Raji (cell line): ENCODE data around the gene KRTAP19-1.

Experiments used
- POLR2A ChIP-seq: IDR thresholded peaks from 2 replicates; pipeline ENCODE4 v1.6.1; 2011; ENCODE audit warnings: low read depth, low read length, control low read depth; ENCODE audit not compliant: insufficient read depth

KRTAP19-1 gene

GRCh38 chr21:30443226-30443625, 36.9 kb downstream of the KRTAP19-1 start:
- no peak for TF ChIP-seq POLR2A

DNA sequence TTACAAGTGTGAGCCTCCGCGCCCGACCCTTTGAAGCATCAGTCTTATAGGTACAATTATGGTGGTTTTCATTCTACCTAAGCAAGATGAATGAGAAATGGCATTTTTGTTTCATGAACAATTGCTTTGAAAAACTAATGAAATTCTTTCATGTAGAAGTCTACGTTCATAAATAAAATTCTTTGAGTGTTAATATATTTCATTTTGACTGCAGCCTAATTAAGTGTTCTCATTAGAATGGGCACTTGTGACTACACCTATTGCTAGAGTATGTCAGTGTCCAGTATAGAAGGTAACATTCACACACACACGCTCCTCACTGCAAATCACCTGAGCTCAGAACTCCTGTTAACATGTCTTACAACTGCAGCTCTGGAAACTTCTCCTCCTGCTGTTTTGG, 40.2 kb downstream of the KRTAP19-1 start, which contains the start of gene KRTAP15-1:
KRTAP15-1 (plus strand) TSS at position 301 of the 400 bp plus-strand sequence; CDS start at position 354, 53 bp downstream.
- no peak for TF ChIP-seq POLR2A

- TF ChIP-seq POLR2A = no peak
Measured at GRCh38 chr21:30437010-30437565, 43.1 kb downstream of the KRTAP19-1 start.

DNA sequence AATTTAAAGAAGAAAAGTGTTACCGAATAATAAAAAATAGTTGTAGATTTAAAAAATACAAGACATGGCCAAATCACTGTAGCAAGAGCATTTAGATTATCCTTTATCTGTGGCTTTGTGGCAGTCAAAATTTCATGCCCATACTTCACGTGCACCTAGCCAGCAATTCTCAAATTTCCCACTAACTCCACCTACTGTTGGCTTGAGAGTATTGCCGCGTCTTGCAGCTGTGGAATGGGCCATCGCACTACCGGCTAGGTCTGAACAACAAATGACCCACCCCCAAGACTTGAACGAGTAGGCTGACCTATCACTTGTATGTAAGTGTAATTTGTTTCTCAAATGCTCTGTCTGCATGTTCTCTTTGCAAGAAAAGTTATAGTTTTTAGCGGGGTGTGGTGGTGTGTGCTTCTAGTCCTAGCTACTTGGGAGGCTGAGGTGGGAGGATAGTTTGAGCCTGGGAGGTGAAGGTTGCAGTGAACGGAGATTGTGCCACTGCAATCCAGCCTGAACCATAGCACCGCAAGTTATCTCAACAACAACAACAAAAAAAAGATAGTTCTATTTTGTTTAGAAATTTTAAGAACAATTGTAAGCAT, 46.0 kb downstream of the KRTAP19-1 start:
- TF ChIP-seq POLR2A = no peak

DNA sequence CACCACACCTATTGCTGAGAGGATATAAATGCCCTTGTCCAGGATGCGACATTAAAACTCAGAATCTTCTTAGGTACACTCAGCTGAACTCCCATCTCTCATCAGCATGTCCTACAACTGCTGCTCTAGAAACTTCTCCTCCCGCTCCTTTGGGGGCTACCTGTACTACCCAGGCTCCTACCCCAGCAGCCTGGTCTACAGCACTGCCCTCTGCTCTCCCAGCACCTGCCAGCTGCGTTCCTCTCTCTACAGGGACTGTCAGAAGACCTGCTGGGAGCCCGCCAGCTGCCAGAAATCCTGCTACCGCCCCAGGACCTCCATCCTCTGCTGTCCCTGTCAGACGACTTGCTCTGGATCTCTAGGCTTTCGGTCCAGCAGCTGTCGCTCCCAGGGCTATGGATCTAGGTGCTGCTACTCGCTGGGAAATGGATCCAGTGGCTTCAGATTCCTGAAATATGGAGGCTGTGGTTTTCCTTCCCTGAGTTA, 50.0 kb downstream of the KRTAP19-1 start, which contains the start of gene KRTAP13-4:
KRTAP13-4 (plus strand) TSS at position 51 of the 486 bp plus-strand sequence; CDS start at position 107, 56 bp downstream.
- no peak for TF ChIP-seq POLR2A
